GM12891 (cell line): Measurements from ENCODE around the gene LHX4.

Experiments
- POLR2A ChIP-seq: IDR thresholded peaks from 2 replicates; pipeline ENCODE4 v1.6.1; 2011; ENCODE audit warnings: low read depth, low read length, control low read depth
- TAF1 ChIP-seq: IDR thresholded peaks from 2 replicates; pipeline ENCODE4 v1.6.1; 2011; ENCODE audit warnings: low read depth, low read length, control low read depth

DNA sequence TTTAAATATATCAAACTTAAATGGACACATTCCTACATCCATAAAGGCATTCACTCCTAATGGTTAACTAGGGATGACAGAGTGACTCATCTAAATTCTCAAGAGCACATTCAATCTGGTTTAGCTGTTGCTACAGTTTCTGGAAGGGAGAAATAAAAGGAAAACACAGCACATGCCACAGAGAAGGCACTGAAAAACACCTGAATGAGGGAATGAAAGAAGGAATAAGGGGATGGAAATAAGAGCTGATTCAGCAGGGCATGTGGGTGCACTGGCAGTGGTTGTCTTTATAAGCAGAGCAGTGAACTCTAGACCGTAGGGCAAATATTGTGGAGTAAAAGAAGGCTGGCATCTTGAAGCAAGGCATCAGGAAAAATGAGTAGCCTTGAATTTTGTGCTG, 79.3 kb downstream of the LHX4 start:
- TF ChIP-seq TAF1 (no peak), POLR2A (no peak)
